ENCODE measurements around the gene RNF151.

RNF151 gene

DNA sequence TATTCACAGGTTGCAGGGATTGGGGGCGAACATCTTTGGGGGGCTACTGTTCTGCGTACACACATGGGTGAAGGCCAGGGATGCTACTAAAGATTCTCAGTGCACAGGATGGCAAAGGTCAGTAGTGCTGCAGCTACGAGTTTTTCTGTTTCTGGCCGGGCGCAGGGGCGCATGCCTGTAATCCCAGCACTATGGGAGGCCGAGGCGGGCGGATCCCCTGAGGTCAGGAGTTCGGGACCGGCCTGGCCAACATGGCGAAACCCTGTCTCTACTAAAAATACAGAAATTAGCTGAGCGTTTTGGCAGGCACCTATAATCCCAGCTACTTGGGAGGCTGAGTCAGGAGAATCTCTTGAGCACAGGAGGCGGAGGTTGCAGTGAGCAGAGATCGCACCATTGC, 46.9 kb downstream of the RNF151 start:
- H3K27ac ChIP-seq (ENCODE audit: low read length) = no peak overlapping the region
- H4K20me1 ChIP-seq (ENCODE audit: insufficient read depth, low read length) = no peaks in the 10 kb centered on the region
- no peaks in the 10 kb centered on the region for H3K9me3 ChIP-seq (replicated peaks; ENCODE audit: insufficient read depth, low read length)
- peaks cover 17% of the 10 kb centered on the region for H3K79me2 ChIP-seq (ENCODE audit: low read length)
- TF ChIP-seq, protein P1, sequence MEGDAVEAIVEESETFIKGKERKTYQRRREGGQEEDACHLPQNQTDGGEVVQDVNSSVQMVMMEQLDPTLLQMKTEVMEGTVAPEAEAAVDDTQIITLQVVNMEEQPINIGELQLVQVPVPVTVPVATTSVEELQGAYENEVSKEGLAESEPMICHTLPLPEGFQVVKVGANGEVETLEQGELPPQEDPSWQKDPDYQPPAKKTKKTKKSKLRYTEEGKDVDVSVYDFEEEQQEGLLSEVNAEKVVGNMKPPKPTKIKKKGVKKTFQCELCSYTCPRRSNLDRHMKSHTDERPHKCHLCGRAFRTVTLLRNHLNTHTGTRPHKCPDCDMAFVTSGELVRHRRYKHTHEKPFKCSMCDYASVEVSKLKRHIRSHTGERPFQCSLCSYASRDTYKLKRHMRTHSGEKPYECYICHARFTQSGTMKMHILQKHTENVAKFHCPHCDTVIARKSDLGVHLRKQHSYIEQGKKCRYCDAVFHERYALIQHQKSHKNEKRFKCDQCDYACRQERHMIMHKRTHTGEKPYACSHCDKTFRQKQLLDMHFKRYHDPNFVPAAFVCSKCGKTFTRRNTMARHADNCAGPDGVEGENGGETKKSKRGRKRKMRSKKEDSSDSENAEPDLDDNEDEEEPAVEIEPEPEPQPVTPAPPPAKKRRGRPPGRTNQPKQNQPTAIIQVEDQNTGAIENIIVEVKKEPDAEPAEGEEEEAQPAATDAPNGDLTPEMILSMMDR (IDR thresholded peaks at IDR 0.05; ENCODE audit: low read length) = no peak
- no peak for TF ChIP-seq EZH2 (optimal IDR thresholded peaks at IDR 0.05; ENCODE audit: low read depth, low read length)
- TF ChIP-seq EZH2phosphoT487 (IDR thresholded peaks at IDR 0.05; ENCODE audit: low read length) = no peak
- peaks cover 4% of the 10 kb centered on the region; the same call in 1 of the 2 replicates for H3K4me1 ChIP-seq (ENCODE audit: low read length)
- H3F3A ChIP-seq (ENCODE audit: insufficient read depth, low read length) = no peaks in the 10 kb centered on the region
- H3K9me2 ChIP-seq (replicated peaks; ENCODE audit: insufficient read depth, low read length) = no peaks in the 10 kb centered on the region
- no peak overlapping the region for H3K9ac ChIP-seq (ENCODE audit: low read length)
- H3K36me3 ChIP-seq (replicated peaks; ENCODE audit: insufficient read depth, low read length) = no peaks in the 10 kb centered on the region
- H2AFZ ChIP-seq (ENCODE audit: low read length) = no peak overlapping the region
- no peak for DNase-seq
- H3K27me3 ChIP-seq (replicated peaks; ENCODE audit: insufficient read depth, low read length) = no peaks in the 10 kb centered on the region
- H3K4me2 ChIP-seq (ENCODE audit: low read depth, low read length) = no peak overlapping the region
- no peak overlapping the region for H3K4me3 ChIP-seq (ENCODE audit: low read length)

DNA sequence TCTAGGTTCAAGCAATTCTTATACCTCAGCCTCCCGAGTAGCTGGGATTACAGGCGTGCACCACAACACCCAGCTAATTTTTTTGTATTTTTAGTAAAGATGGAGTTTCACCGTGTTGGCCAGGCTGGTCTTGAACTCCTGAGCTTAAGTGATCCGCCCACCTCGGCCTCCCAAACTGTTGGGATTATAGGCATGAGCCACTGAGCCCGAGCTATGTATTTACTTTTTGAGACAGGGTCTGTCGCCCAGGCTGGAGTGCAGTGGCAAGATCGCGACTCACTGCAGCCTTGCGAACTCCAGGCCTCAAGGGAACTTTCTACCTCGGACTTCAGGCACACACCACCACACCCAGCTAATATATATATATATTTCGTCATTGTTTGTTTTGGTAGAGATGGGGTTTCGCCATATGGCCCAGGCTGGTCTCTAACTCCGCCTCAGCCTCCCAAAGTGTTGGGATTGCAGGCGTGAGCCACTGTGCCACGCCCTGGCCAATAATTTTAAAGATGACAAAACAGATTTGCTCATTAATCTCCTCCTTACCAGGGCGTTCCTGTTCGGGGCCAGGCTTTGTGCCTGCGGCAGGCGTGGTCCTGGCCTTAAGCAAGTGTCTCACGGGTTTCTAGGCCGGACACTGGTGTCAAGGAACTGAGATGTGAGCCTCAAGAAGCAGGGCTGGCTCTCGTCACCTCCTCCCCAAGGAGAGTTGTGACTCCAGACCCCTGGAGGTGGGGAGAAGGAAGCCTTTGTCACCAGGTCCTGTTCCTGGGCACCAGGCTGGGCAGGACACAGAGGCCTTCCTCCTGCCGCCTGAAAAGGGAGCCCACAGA, 48.7 kb downstream of the RNF151 start:
- no peaks in the 10 kb centered on the region for H3K36me3 ChIP-seq (replicated peaks; ENCODE audit: insufficient read depth, low read length)
- H3K27me3 ChIP-seq (replicated peaks; ENCODE audit: insufficient read depth, low read length) = peaks cover 16% of the 10 kb centered on the region
- no peak overlapping the region for H3K4me3 ChIP-seq (ENCODE audit: low read length)
- no peak overlapping the region for H3K9ac ChIP-seq (ENCODE audit: low read length)
- no peak overlapping the region for H3K27ac ChIP-seq (ENCODE audit: low read length)
- H3K4me1 ChIP-seq (ENCODE audit: low read length) = 0 out of 2 replicates have a peak, but pooled peaks cover 3% of the 10 kb centered on the region
- no peak overlapping the region for H3K4me2 ChIP-seq (ENCODE audit: low read depth, low read length)
- no peak overlapping the region for H2AFZ ChIP-seq (ENCODE audit: low read length)
- no peaks in the 10 kb centered on the region for H3F3A ChIP-seq (ENCODE audit: insufficient read depth, low read length)
- H3K9me3 ChIP-seq (replicated peaks; ENCODE audit: insufficient read depth, low read length) = no peaks in the 10 kb centered on the region
- TF ChIP-seq, protein P1 (IDR thresholded peaks at IDR 0.05; ENCODE audit: low read length) = no peak
- TF ChIP-seq EZH2phosphoT487 (IDR thresholded peaks at IDR 0.05; ENCODE audit: low read length) (no peak), EZH2 (optimal IDR thresholded peaks at IDR 0.05; ENCODE audit: low read depth, low read length) (no peak)
- DNase-seq = peak; percentile 3
- no peaks in the 10 kb centered on the region for H4K20me1 ChIP-seq (ENCODE audit: insufficient read depth, low read length)
- H3K79me2 ChIP-seq (ENCODE audit: low read length) = peaks cover 3% of the 10 kb centered on the region
- no peaks in the 10 kb centered on the region for H3K9me2 ChIP-seq (replicated peaks; ENCODE audit: insufficient read depth, low read length)

DNA sequence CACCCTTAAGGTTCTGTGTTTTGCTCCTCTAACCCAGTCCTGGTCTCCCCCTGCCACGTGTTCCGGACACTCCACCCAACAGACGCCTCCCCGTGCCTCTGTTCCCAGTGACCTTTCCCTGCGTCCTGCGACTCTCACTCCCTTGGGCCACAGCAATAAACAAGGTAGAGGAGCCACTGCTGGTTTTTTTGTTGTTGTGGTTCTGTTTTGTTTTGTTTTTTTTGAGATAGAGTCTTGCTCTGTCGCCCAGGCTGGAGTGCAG, 49.2 kb downstream of the RNF151 start:
- no peak for TF ChIP-seq EZH2 (optimal IDR thresholded peaks at IDR 0.05; ENCODE audit: low read depth, low read length)
- TF ChIP-seq, protein P1 (IDR thresholded peaks at IDR 0.05; ENCODE audit: low read length) = no peak
- no peaks in the 10 kb centered on the region for H3F3A ChIP-seq (ENCODE audit: insufficient read depth, low read length)
- H3K9me3 ChIP-seq (replicated peaks; ENCODE audit: insufficient read depth, low read length) = no peaks in the 10 kb centered on the region
- H3K79me2 ChIP-seq (ENCODE audit: low read length) = no peaks in the 10 kb centered on the region
- H3K4me3 ChIP-seq (ENCODE audit: low read length) = no peak overlapping the region
- H3K36me3 ChIP-seq (replicated peaks; ENCODE audit: insufficient read depth, low read length) = no peaks in the 10 kb centered on the region
- no peaks in the 10 kb centered on the region for H3K4me1 ChIP-seq (ENCODE audit: low read length)
- H3K9me2 ChIP-seq (replicated peaks; ENCODE audit: insufficient read depth, low read length) = no peaks in the 10 kb centered on the region
- H4K20me1 ChIP-seq (ENCODE audit: insufficient read depth, low read length) = no peaks in the 10 kb centered on the region
- H3K27ac ChIP-seq (ENCODE audit: low read length) = no peak overlapping the region
- no peak overlapping the region for H3K4me2 ChIP-seq (ENCODE audit: low read depth, low read length)
- H3K27me3 ChIP-seq (replicated peaks; ENCODE audit: insufficient read depth, low read length) = peaks cover 21% of the 10 kb centered on the region
- no peak overlapping the region for H3K9ac ChIP-seq (ENCODE audit: low read length)
- no peak for DNase-seq
- no peak overlapping the region for H2AFZ ChIP-seq (ENCODE audit: low read length)

Measured in MM.1S (cell line).